HepG2 (cell line): Measurements from ENCODE around the gene VPS25. TPM values are rescaled to one million over a fixed set of nuclear protein-coding genes. Genes with fewer than 3 reads are reported as not detected.

ENCODE experiments used
- ATAC-seq: fragments of 200-7000 bp; cut with Tn5 transposase; 3 replicates; pipeline ENCODE4 v1.9.1; 2020; ENCODE audit warnings: mild to moderate bottlenecking, moderate library complexity
- BruUV-seq: library from RNA; stranded (reverse); fragments of 400-500 nt; replicated peaks from 2 replicates; lab custom pipeline; 2021; lab: Mats Ljungman, UMichigan
- CTCF ChIA-PET: fragments of 300-600 bp; formaldehyde crosslinking; extraction: SDS; loops from one replicate; lab custom pipeline; 2021; ENCODE audit warnings: low total read pairs, inconsistent platforms, low intra/inter-chr PET ratio; lab: Yijun Ruan, JAX
- POLR2A ChIA-PET: fragments of 350-600 bp; sonication (Branson Sonifier 250); formaldehyde crosslinking; loops from one replicate; lab custom pipeline; 2020; ENCODE audit warnings: antibody characterized with exemption, inconsistent platforms; lab: Yijun Ruan, JAX
- DNase-seq: peaks from one replicate; pipeline ENCODE4 v3.0.0-alpha.2; 2015; ENCODE audit warnings: low spot score
- FAIRE-seq: peaks from 3 replicates; lab custom pipeline; 2011; peaks lifted over from hg19 to GRCh38; lab: Jason Lieb, UNC
- H2AFZ ChIP-seq: one replicate; pipeline ENCODE4 v1.6.1; 2011; ENCODE audit warnings: low read length, inconsistent platforms
- H3K27ac ChIP-seq: fragments of 300-600 bp; 3 replicates; pipeline ENCODE4 v1.8.0; 2011; ENCODE audit warnings: mixed run types, mild to moderate bottlenecking, mixed read lengths, low read length, inconsistent platforms; ENCODE audit not compliant: insufficient read depth; ENCODE audit errors: extremely low read length
- H3K27me3 ChIP-seq, 2 experiments: fragments of 200-600 bp in 1 of 2; 2 replicates in 1 of 2; 3 replicates in 1 of 2; pipeline versions ENCODE4 v1.6.0 to v1.8.0; 2011; ENCODE audit warnings: low read length in 2 of 2, mild to moderate bottlenecking in 2 of 2, moderate library complexity in 2 of 2, inconsistent platforms in 1 of 2; ENCODE audit not compliant: insufficient read depth in 2 of 2, control insufficient read depth in 1 of 2
- H3K36me3 ChIP-seq, 2 experiments: fragments of 200-600 bp in 1 of 2; replicated peaks in 1 of 2; 2 replicates in 1 of 2; 3 replicates in 1 of 2; pipeline versions ENCODE4 v1.5.1 to v1.8.0; 2011; ENCODE audit warnings: low read length in 2 of 2, inconsistent platforms in 1 of 2; ENCODE audit not compliant: insufficient read depth in 2 of 2, control insufficient read depth in 1 of 2
- H3K4me1 ChIP-seq: 2 replicates; pipeline ENCODE4 v1.5.1; 2012; ENCODE audit warnings: low read length, inconsistent platforms; ENCODE audit not compliant: insufficient read depth
- H3K4me2 ChIP-seq: 2 replicates; pipeline ENCODE4 v1.6.0; 2011; ENCODE audit warnings: low read depth, low read length, inconsistent platforms
- H3K4me3 ChIP-seq, 3 experiments: fragments of 200-600 bp in 1 of 3; sonication (generic), shearing (Covaris generic) in 1 of 3; replicated peaks in 1 of 3; 2 replicates each; pipeline ENCODE4 v1.5.1; 2011 to 2016; ENCODE audit warnings: low read length in 3 of 3, inconsistent platforms in 2 of 3, low read depth in 2 of 3, mild to moderate bottlenecking in 2 of 3, control low read depth in 1 of 3, mixed read lengths in 1 of 3; ENCODE audit not compliant: insufficient read depth in 1 of 3
- H3K79me2 ChIP-seq: one replicate; pipeline ENCODE4 v1.6.1; 2011; ENCODE audit warnings: low read length, inconsistent platforms; ENCODE audit not compliant: insufficient read depth
- H3K9ac ChIP-seq: 2 replicates; pipeline ENCODE4 v1.6.0; 2011; ENCODE audit warnings: mild to moderate bottlenecking, low read depth, low read length, inconsistent platforms; ENCODE audit not compliant: insufficient read depth
- H3K9me3 ChIP-seq: 2 replicates; pipeline ENCODE4 v1.5.1; 2012; ENCODE audit warnings: mild to moderate bottlenecking, low read length
- H4K20me1 ChIP-seq: 2 replicates; pipeline ENCODE4 v1.6.0; 2011; ENCODE audit warnings: inconsistent platforms, mild to moderate bottlenecking, low read length, moderate library complexity; ENCODE audit not compliant: insufficient read depth
- ARHGAP35 ChIP-seq: sonication (generic); formaldehyde crosslinking; IDR thresholded peaks from 2 replicates; pipeline ENCODE4 v1.9.0; 2022; ENCODE audit warnings: mild to moderate bottlenecking, inconsistent platforms, moderate library complexity, missing genetic modification reagents, borderline replicate concordance
- ATM ChIP-seq: fragments of 450-650 bp; IDR thresholded peaks from 2 replicates; pipeline ENCODE4 v1.7.1; 2017; ENCODE audit warnings: mild to moderate bottlenecking, borderline replicate concordance
- ETV5 ChIP-seq: IDR thresholded peaks from 2 replicates; pipeline ENCODE4 v1.6.1; 2018; ENCODE audit warnings: missing biosample characterization, missing genetic modification reagents, inconsistent platforms, borderline replicate concordance
- FOSL2 ChIP-seq: sonication (generic); formaldehyde crosslinking; IDR thresholded peaks from 2 replicates; pipeline ENCODE4 v1.4.0; 2020; ENCODE audit warnings: missing genetic modification reagents
- HMG20A ChIP-seq: IDR thresholded peaks from 2 replicates; pipeline ENCODE4 v1.6.1; 2016; ENCODE audit warnings: borderline replicate concordance
- HMGA1 ChIP-seq: sonication (generic); formaldehyde crosslinking; conservative IDR thresholded peaks from 2 replicates; pipeline ENCODE4 v1.4.0; 2020; ENCODE audit warnings: missing genetic modification reagents
- MIXL1 ChIP-seq: IDR thresholded peaks from 2 replicates; pipeline ENCODE4 v1.6.1; 2016
- NFE2L1 ChIP-seq: sonication (generic); formaldehyde crosslinking; IDR thresholded peaks from 2 replicates; pipeline ENCODE4 v1.4.0; 2020; ENCODE audit warnings: missing genetic modification reagents, mild to moderate bottlenecking, borderline replicate concordance
- PATZ1 ChIP-seq: sonication (generic); formaldehyde crosslinking; IDR thresholded peaks from 2 replicates; pipeline ENCODE4 v1.4.0; 2020; ENCODE audit warnings: missing genetic modification reagents
- PRDM10 ChIP-seq: sonication (generic); formaldehyde crosslinking; IDR thresholded peaks from 2 replicates; pipeline ENCODE4 v1.4.0; 2020; ENCODE audit warnings: low read depth, missing genetic modification reagents
- RARG ChIP-seq: sonication (generic); formaldehyde crosslinking; IDR thresholded peaks from 2 replicates; pipeline ENCODE4 v1.4.0; 2020; ENCODE audit warnings: low read depth, mild to moderate bottlenecking, missing genetic modification reagents
- STAT6 ChIP-seq: sonication (generic); formaldehyde crosslinking; IDR thresholded peaks from 2 replicates; pipeline ENCODE4 v1.4.0; 2020; ENCODE audit warnings: missing genetic modification reagents, mild to moderate bottlenecking, borderline replicate concordance
- TCF7 ChIP-seq: sonication (generic); IDR thresholded peaks from 2 replicates; pipeline ENCODE4 v1.6.1; 2016; ENCODE audit warnings: antibody characterized with exemption, low read depth
- ZNF703 ChIP-seq: sonication (generic); formaldehyde crosslinking; IDR thresholded peaks from 2 replicates; pipeline ENCODE4 v1.5.1; 2020; ENCODE audit warnings: missing genetic modification reagents, mild to moderate bottlenecking, moderate library complexity, borderline replicate concordance
- WGBS: methylation state at CpG from one replicate; pipeline ENCODE4 v1.1.6; 2017; ENCODE audit warnings: low lambda C conversion rate; 5-methylcytosine and 5-hydroxymethylcytosine counted together
- in situ Hi-C: cut with HindIII; loops from 2 replicates; pipeline ENCODE4 v1.10.0; 2017; ENCODE audit warnings: low pct_unique_long_range_greater_than_20kb; ENCODE audit not compliant: extremely low pct_ligation_motif_present
- intact Hi-C: fragments of 100-400 bp; cut with micrococcal nuclease; formaldehyde crosslinking; loops from one replicate; pipeline ENCODE4 v1.10.0; 2022; ENCODE audit not compliant: unreplicated experiment
- polyA plus RNA-seq, 8 experiments: library from polyadenylated mRNA; depleted of rRNA in 3 of 8; stranded (reverse) in 7 of 8; unstranded in 1 of 8; fragments of >200 nt; fragmentation: Illumina TruSeq in 4 of 8; extraction: Trizol in 4 of 8; gene quantifications; 2 replicates each; pipeline versions ENCODE4 v1.2.1 to v1.2.3, GENCODE V29; 2011 to 2016; ENCODE audit warnings: low read depth in 4 of 8, missing spikeins in 1 of 8, mixed read lengths in 1 of 8; ENCODE audit not compliant: insufficient read depth in 1 of 8
- total RNA-seq, 5 experiments: library from RNA; depleted of rRNA; stranded (reverse); fragments of >200 nt; fragmentation: Illumina TruSeq; extraction: Trizol; gene quantifications; 2 replicates each; pipeline ENCODE4 v1.2.3, GENCODE V29; 2016; ENCODE audit warnings: low read depth in 1 of 5

Gene VPS25
- total and polyA plus RNA-seq, 2 of the 13 experiments (the other 11 are each of a cell fraction or from before 2014, with no cell fraction given): 161 to 249 TPM

GRCh38 chr17:42774066-42774745, 957 bp downstream of the VPS25 start:
- WGBS: 67% methylated on average over 3 of the region's 3 CpGs

More at GRCh38 chr17:42774066-42774745, 957 bp downstream of the VPS25 start:
- FAIRE-seq (no peak), DNase-seq (peak; percentile 49), ATAC-seq (no peak; the same call in 2 of the 3 replicates)
- no peak for TF ChIP-seq ATM
- TF ChIP-seq RARG (CRISPR knock-in tag): 0 out of 2 replicates have a peak, but pooled peaks have one; percentile 6
- 0 out of 2 replicates have a peak, but pooled peaks have one; percentile 15 for TF ChIP-seq PATZ1 (CRISPR knock-in tag)
- TF ChIP-seq TCF7: no peak
- TF ChIP-seq NFE2L1 (CRISPR knock-in tag): no peak
- TF ChIP-seq ZNF703 (CRISPR knock-in tag): no peak
- no peak for TF ChIP-seq HMGA1 (CRISPR knock-in tag)
- no peak for TF ChIP-seq STAT6 (CRISPR knock-in tag)
- peak; percentile 17; the same call in 1 of the 2 replicates for TF ChIP-seq ETV5 (CRISPR knock-in tag)
- peak; percentile 72 for TF ChIP-seq FOSL2 (CRISPR knock-in tag)
- peak; percentile 28; the same call in 1 of the 2 replicates for TF ChIP-seq MIXL1
- TF ChIP-seq HMG20A (CRISPR knock-in tag): 0 out of 2 replicates have a peak, but pooled peaks have one; percentile 22
- no peak for TF ChIP-seq PRDM10 (CRISPR knock-in tag)
- TF ChIP-seq ARHGAP35 (CRISPR knock-in tag): no peak
- H3K4me2 ChIP-seq: peak overlapping the region; percentile 97
- H3K4me3 ChIP-seq: peak overlapping the region; percentile 74 to 96 (median 88)
- peaks cover 25% of the 10 kb centered on the region for H3K79me2 ChIP-seq
- intact Hi-C loops: no loop called here
- no peaks in the 10 kb centered on the region for H3K9me3 ChIP-seq
- no peaks in the 10 kb centered on the region for H4K20me1 ChIP-seq
- no TSS peak for BruUV-seq
- ChIA-PET POLR2A (interaction anchor here (0.9 to 3.4 kb wide), 22 partner anchors 8 to 196 kb away, joined by 3 to 53 read pairs (median 8); partner anchors contain the start of genes AOC3, BECN1, CNTD1 and COA3), CTCF (no interaction called here)
- in situ Hi-C loops: no loop called here
- H3K36me3 ChIP-seq: peaks cover 4 to 18% of the 10 kb centered on the region in 2 experiments; a peak in 4 of 5 replicates
- no peaks in the 10 kb centered on the region; a peak in 1 of 5 replicates for H3K27me3 ChIP-seq
- H3K27ac ChIP-seq: peak overlapping the region; percentile 66
- H3K4me1 ChIP-seq: peaks cover 61% of the 10 kb centered on the region
- peak overlapping the region; percentile 87 for H3K9ac ChIP-seq
- H2AFZ ChIP-seq: no peak overlapping the region
